IPS-15b (cell line): ENCODE data around the gene ABHD2.

ENCODE experiments used
- H3K27me3 ChIP-seq: one replicate; pipeline ENCODE4 v1.6.1; 2013; ENCODE audit warnings: low read length; ENCODE audit not compliant: control insufficient read depth, insufficient read depth
- H3K36me3 ChIP-seq: one replicate; pipeline ENCODE4 v1.6.1; 2013; ENCODE audit warnings: low read length; ENCODE audit not compliant: control insufficient read depth, insufficient read depth
- H3K4me1 ChIP-seq: one replicate; pipeline ENCODE4 v1.6.1; 2013; ENCODE audit warnings: mild to moderate bottlenecking, low read length; ENCODE audit not compliant: control insufficient read depth, insufficient read depth
- H3K4me3 ChIP-seq: one replicate; pipeline ENCODE4 v1.5.1; 2013; ENCODE audit warnings: low read depth, low read length
- H3K9ac ChIP-seq: one replicate; pipeline ENCODE4 v1.6.1; 2013; ENCODE audit warnings: low read depth, mild to moderate bottlenecking, low read length
- H3K9me3 ChIP-seq: one replicate; pipeline ENCODE4 v1.6.1; 2013; ENCODE audit warnings: mild to moderate bottlenecking, low read length; ENCODE audit not compliant: control insufficient read depth, insufficient read depth

ABHD2 gene

GRCh38 chr15:89106200-89106599 lies 17.9 kb downstream of the ABHD2 start:
- Histone ChIP-seq H3K4me1 (peaks cover 6% of the 10 kb centered on the region), H3K27me3 (no peaks in the 10 kb centered on the region), H3K9me3 (no peaks in the 10 kb centered on the region), H3K4me3 (no peak overlapping the region), H3K36me3 (no peaks in the 10 kb centered on the region), H3K9ac (no peak overlapping the region)

- Histone ChIP-seq H3K36me3 (no peaks in the 10 kb centered on the region), H3K9me3 (no peaks in the 10 kb centered on the region), H3K4me3 (no peak overlapping the region), H3K27me3 (no peaks in the 10 kb centered on the region), H3K4me1 (peaks cover 6% of the 10 kb centered on the region), H3K9ac (no peak overlapping the region)
These were observed 19.7 kb downstream of the ABHD2 start for GRCh38 chr15:89107984-89108383.

GRCh38 chr15:89108835-89109234 lies 20.6 kb downstream of the ABHD2 start:
- no peak overlapping the region for H3K4me3 ChIP-seq
- H3K36me3 ChIP-seq: no peaks in the 10 kb centered on the region
- H3K9me3 ChIP-seq: no peaks in the 10 kb centered on the region
- no peaks in the 10 kb centered on the region for H3K27me3 ChIP-seq
- peaks cover 6% of the 10 kb centered on the region for H3K4me1 ChIP-seq
- H3K9ac ChIP-seq: peak overlapping the region; percentile 38

GRCh38 chr15:89109238-89109637 lies 21.0 kb downstream of the ABHD2 start:
- no peak overlapping the region for H3K4me3 ChIP-seq
- peaks cover 6% of the 10 kb centered on the region for H3K4me1 ChIP-seq
- no peaks in the 10 kb centered on the region for H3K9me3 ChIP-seq
- peak overlapping the region; percentile 38 for H3K9ac ChIP-seq
- no peaks in the 10 kb centered on the region for H3K27me3 ChIP-seq
- H3K36me3 ChIP-seq: no peaks in the 10 kb centered on the region

GRCh38 chr15:89110060-89110459 lies 21.8 kb downstream of the ABHD2 start:
- Histone ChIP-seq H3K9me3 (no peaks in the 10 kb centered on the region), H3K4me3 (no peak overlapping the region), H3K9ac (no peak overlapping the region), H3K4me1 (peaks cover 6% of the 10 kb centered on the region), H3K27me3 (no peaks in the 10 kb centered on the region), H3K36me3 (no peaks in the 10 kb centered on the region)

GRCh38 chr15:89111352-89111751 lies 23.1 kb downstream of the ABHD2 start:
- no peak overlapping the region for H3K9ac ChIP-seq
- no peak overlapping the region for H3K4me3 ChIP-seq
- no peaks in the 10 kb centered on the region for H3K36me3 ChIP-seq
- H3K9me3 ChIP-seq: no peaks in the 10 kb centered on the region
- H3K4me1 ChIP-seq: peaks cover 6% of the 10 kb centered on the region
- no peaks in the 10 kb centered on the region for H3K27me3 ChIP-seq

GRCh38 chr15:89111961-89112340 lies 23.7 kb downstream of the ABHD2 start:
- Histone ChIP-seq H3K36me3 (no peaks in the 10 kb centered on the region), H3K4me1 (peaks cover 6% of the 10 kb centered on the region), H3K9ac (no peak overlapping the region), H3K27me3 (no peaks in the 10 kb centered on the region), H3K4me3 (no peak overlapping the region), H3K9me3 (no peaks in the 10 kb centered on the region)

- peaks cover 6% of the 10 kb centered on the region for H3K4me1 ChIP-seq
- no peaks in the 10 kb centered on the region for H3K27me3 ChIP-seq
- H3K9ac ChIP-seq: no peak overlapping the region
- no peak overlapping the region for H3K4me3 ChIP-seq
- no peaks in the 10 kb centered on the region for H3K9me3 ChIP-seq
- H3K36me3 ChIP-seq: no peaks in the 10 kb centered on the region
These were observed 24.2 kb downstream of the ABHD2 start for GRCh38 chr15:89112341-89112971.

GRCh38 chr15:89113296-89114024 lies 25.2 kb downstream of the ABHD2 start:
- H3K9ac ChIP-seq: no peak overlapping the region
- H3K36me3 ChIP-seq: no peaks in the 10 kb centered on the region
- H3K4me1 ChIP-seq: peaks cover 6% of the 10 kb centered on the region
- no peaks in the 10 kb centered on the region for H3K27me3 ChIP-seq
- no peak overlapping the region for H3K4me3 ChIP-seq
- H3K9me3 ChIP-seq: no peaks in the 10 kb centered on the region

GRCh38 chr15:89114990-89115389 lies 26.7 kb downstream of the ABHD2 start:
- Histone ChIP-seq H3K9ac (no peak overlapping the region), H3K27me3 (no peaks in the 10 kb centered on the region), H3K36me3 (no peaks in the 10 kb centered on the region), H3K9me3 (no peaks in the 10 kb centered on the region), H3K4me1 (no peaks in the 10 kb centered on the region), H3K4me3 (no peak overlapping the region)

GRCh38 chr15:89115547-89115946 lies 27.3 kb downstream of the ABHD2 start:
- no peaks in the 10 kb centered on the region for H3K4me1 ChIP-seq
- H3K27me3 ChIP-seq: no peaks in the 10 kb centered on the region
- H3K9ac ChIP-seq: peak overlapping the region; percentile 4
- H3K36me3 ChIP-seq: no peaks in the 10 kb centered on the region
- H3K4me3 ChIP-seq: no peak overlapping the region
- no peaks in the 10 kb centered on the region for H3K9me3 ChIP-seq

GRCh38 chr15:89116404-89116803 lies 28.1 kb downstream of the ABHD2 start:
- H3K27me3 ChIP-seq: no peaks in the 10 kb centered on the region
- no peaks in the 10 kb centered on the region for H3K36me3 ChIP-seq
- no peaks in the 10 kb centered on the region for H3K4me1 ChIP-seq
- H3K4me3 ChIP-seq: no peak overlapping the region
- no peak overlapping the region for H3K9ac ChIP-seq
- H3K9me3 ChIP-seq: no peaks in the 10 kb centered on the region
